Peyer's patch (tissue), 4 donors: ENCODE data around the gene GPN2.

Source experiments
- CTCF ChIP-seq, 6 experiments: fragments of 450-650 bp in 4 of 6; fragments of 200-600 bp in 2 of 6; sonication (generic) in 1 of 6; IDR thresholded peaks; one replicate each; pipeline ENCODE4 v1.5.1; 2017 to 2019; ENCODE audit warnings: antibody characterized with exemption in 6 of 6, mild to moderate bottlenecking in 3 of 6, moderate library complexity in 1 of 6
- POLR2A ChIP-seq, 2 donors: fragments of 450-650 bp; IDR thresholded peaks; one replicate each; pipeline ENCODE4 v1.5.1; 2017; ENCODE audit warnings: antibody characterized with exemption in 2 of 2, mild to moderate bottlenecking in 2 of 2, moderate library complexity in 2 of 2

- TF ChIP-seq CTCF (IDR thresholded peaks at IDR 0.05), result no peak
- TF ChIP-seq POLR2A (IDR thresholded peaks at IDR 0.05), result no peak
Observed at GRCh38 chr1:26900815-26901511, 10.9 kb upstream of the GPN2 start.
